Measurements from ENCODE around the gene FAM228B.

The FAM228B gene

GRCh38 chr2:24210723-24211122 lies 87.5 kb downstream of the FAM228B start:
- ChIA-PET POLR2A (no interaction called here), CTCF (no interaction called here)
- no peak for DNase-seq (ENCODE audit: extremely low spot score)
- no peak for TF ChIP-seq SP1 (IDR thresholded peaks at IDR 0.05)
- no peak for TF ChIP-seq ZNF384 (IDR thresholded peaks at IDR 0.05)
- no peak for TF ChIP-seq TARDBP (IDR thresholded peaks at IDR 0.05)
- no peak for TF ChIP-seq FOXK2 (IDR thresholded peaks at IDR 0.05)
- no peak for TF ChIP-seq FOXA1 (IDR thresholded peaks at IDR 0.05)
- TF ChIP-seq CTBP1 (IDR thresholded peaks at IDR 0.05; ENCODE audit: borderline replicate concordance): no peak
- TF ChIP-seq ELF4 (IDR thresholded peaks at IDR 0.05): no peak
- no peak for TF ChIP-seq L3MBTL2 (conservative IDR thresholded peaks at IDR 0.05)
- TF ChIP-seq FOXM1 (IDR thresholded peaks at IDR 0.05; ENCODE audit: borderline replicate concordance): no peak
- TF ChIP-seq PKNOX1 (IDR thresholded peaks at IDR 0.05): no peak
- TF ChIP-seq ARNT (IDR thresholded peaks at IDR 0.05): no peak

- no peak for DNase-seq (ENCODE audit: extremely low spot score)
- no peak for TF ChIP-seq FOXM1 (IDR thresholded peaks at IDR 0.05; ENCODE audit: borderline replicate concordance)
- TF ChIP-seq ZNF384 (IDR thresholded peaks at IDR 0.05): no peak
- TF ChIP-seq LEF1 (IDR thresholded peaks at IDR 0.05; ENCODE audit: borderline replicate concordance): no peak
- TF ChIP-seq ELF4 (IDR thresholded peaks at IDR 0.05): no peak
- no peak for TF ChIP-seq ARNT (IDR thresholded peaks at IDR 0.05)
- no peak for TF ChIP-seq TARDBP (IDR thresholded peaks at IDR 0.05)
- no peak for TF ChIP-seq FOXK2 (IDR thresholded peaks at IDR 0.05)
- TF ChIP-seq FOXA1 (IDR thresholded peaks at IDR 0.05): no peak
- no peak for TF ChIP-seq SP1 (IDR thresholded peaks at IDR 0.05)
- no peak for TF ChIP-seq L3MBTL2 (conservative IDR thresholded peaks at IDR 0.05)
- TF ChIP-seq CTBP1 (IDR thresholded peaks at IDR 0.05; ENCODE audit: borderline replicate concordance): no peak
- no peak for TF ChIP-seq NFRKB (IDR thresholded peaks at IDR 0.05)
- TF ChIP-seq SUZ12 (IDR thresholded peaks at IDR 0.05): no peak
- TF ChIP-seq PKNOX1 (IDR thresholded peaks at IDR 0.05): no peak
- POLR2A ChIA-PET: no interaction called here
- CTCF ChIA-PET: interaction anchor here (0.6 kb wide), 1 partner anchor 193 kb away, joined by 4 read pairs; no protein-coding TSS in a partner anchor
Measured at GRCh38 chr2:24211408-24211807, 88.1 kb downstream of the FAM228B start.

- TF ChIP-seq PKNOX1 (IDR thresholded peaks at IDR 0.05): no peak
- no peak for TF ChIP-seq LEF1 (IDR thresholded peaks at IDR 0.05; ENCODE audit: borderline replicate concordance)
- no peak for TF ChIP-seq SP1 (IDR thresholded peaks at IDR 0.05)
- no peak for TF ChIP-seq NFRKB (IDR thresholded peaks at IDR 0.05)
- no peak for TF ChIP-seq SUZ12 (IDR thresholded peaks at IDR 0.05)
- no peak for TF ChIP-seq ZNF384 (IDR thresholded peaks at IDR 0.05)
- no peak for TF ChIP-seq HDGF (IDR thresholded peaks at IDR 0.05; ENCODE audit: borderline replicate concordance)
- no peak for TF ChIP-seq FOXA1 (IDR thresholded peaks at IDR 0.05)
- no peak for TF ChIP-seq FOXK2 (IDR thresholded peaks at IDR 0.05)
- TF ChIP-seq CTBP1 (IDR thresholded peaks at IDR 0.05; ENCODE audit: borderline replicate concordance): no peak
- no peak for TF ChIP-seq ELF4 (IDR thresholded peaks at IDR 0.05)
- no peak for TF ChIP-seq FOXM1 (IDR thresholded peaks at IDR 0.05; ENCODE audit: borderline replicate concordance)
- no peak for TF ChIP-seq BHLHE40 (IDR thresholded peaks at IDR 0.05; ENCODE audit: borderline replicate concordance)
- no peak for TF ChIP-seq TARDBP (IDR thresholded peaks at IDR 0.05)
- DNase-seq (ENCODE audit: extremely low spot score): no peak
- CTCF ChIA-PET: no interaction called here
- POLR2A ChIA-PET: no interaction called here
Measured at GRCh38 chr2:24214880-24215279, 91.6 kb downstream of the FAM228B start.

Data from HEK293T (cell line).